SU-DHL-6 (cell line): ENCODE measurements around the gene KRTAP10-8.

Experiments used
- CTCF ChIP-seq: fragments of 200-600 bp; sonication (generic); IDR thresholded peaks from one replicate; pipeline ENCODE4 v1.5.1; 2017; ENCODE audit warnings: antibody characterized with exemption, mild to moderate bottlenecking, low read length, moderate library complexity; ENCODE audit not compliant: insufficient read depth, poor library complexity, severe bottlenecking
- EZH2phosphoT487 ChIP-seq: fragments of 200-600 bp; sonication (generic), shearing (Covaris generic); conservative IDR thresholded peaks from 2 replicates; pipeline ENCODE4 v1.6.1; 2018; ENCODE audit warnings: mild to moderate bottlenecking, antibody characterized with exemption, low read length, moderate library complexity, mixed read lengths

GRCh38 chr21:44648557-44649311 is 36.9 kb downstream of the KRTAP10-8 start:
- no peak for TF ChIP-seq CTCF
- TF ChIP-seq EZH2phosphoT487: no peak
